ENCODE results near the gene OGDH.

GRCh38 chr7:44676776-44677175 lies 70.3 kb downstream of the OGDH start:
- no peak for TF ChIP-seq EZH2 (IDR thresholded peaks at IDR 0.05; ENCODE audit: low read depth, unreplicated experiment)
- no peak for TF ChIP-seq CTCF (conservative IDR thresholded peaks at IDR 0.05; ENCODE audit: low read depth in 2 of 2)

Measured in GM23338 (cell line).